Measurements from ENCODE around the gene UGT2B17.
"Not testable (repeated sequence)": the region's sequence is repeated elsewhere in the genome, so short reads cannot be mapped to it uniquely, and the experiment has no call there.

DNA sequence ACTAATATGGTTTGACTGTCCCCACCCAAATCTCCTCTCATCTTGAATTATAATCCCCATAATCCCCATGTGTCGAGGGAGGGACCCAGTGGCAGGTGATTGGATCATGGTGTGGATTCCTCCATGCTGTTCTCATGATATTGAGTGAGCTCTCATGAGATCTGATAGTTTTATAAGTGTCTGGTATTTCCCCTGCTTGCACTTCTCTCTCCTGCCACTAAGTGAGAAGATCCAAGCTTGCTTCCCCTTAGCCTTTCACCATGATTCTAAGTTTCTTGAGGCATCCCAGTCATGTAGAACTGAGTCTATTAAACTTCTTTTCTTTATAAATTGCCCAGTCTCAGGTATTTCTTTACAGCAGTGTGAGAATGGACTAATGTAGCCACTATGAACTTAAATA is 9.8 kb downstream of the UGT2B17 start:
- TF ChIP-seq NFE2L2 (IDR thresholded peaks at IDR 0.05; ENCODE audit: low read depth, low read length); MAZ (IDR thresholded peaks at IDR 0.05; ENCODE audit: borderline replicate concordance, low read depth, low read length); RFX5 (IDR thresholded peaks at IDR 0.05; ENCODE audit: low read depth, low read length); RAD21 (IDR thresholded peaks at IDR 0.05; ENCODE audit: low read length); CHD1 (IDR thresholded peaks at IDR 0.05; ENCODE audit: low read depth, low read length); POLR2A (IDR thresholded peaks at IDR 0.05; ENCODE audit: low read depth, low read length); MXI1 (IDR thresholded peaks at IDR 0.05; ENCODE audit: borderline replicate concordance, low read depth, low read length); SMC3 (IDR thresholded peaks at IDR 0.05; ENCODE audit: low read depth, low read length); CEBPB (IDR thresholded peaks at IDR 0.05; ENCODE audit: low read depth, low read length); RCOR1 (IDR thresholded peaks at IDR 0.05; ENCODE audit: insufficient replicate concordance, low read length): not testable (repeated sequence)
- TF ChIP-seq, protein P1, sequence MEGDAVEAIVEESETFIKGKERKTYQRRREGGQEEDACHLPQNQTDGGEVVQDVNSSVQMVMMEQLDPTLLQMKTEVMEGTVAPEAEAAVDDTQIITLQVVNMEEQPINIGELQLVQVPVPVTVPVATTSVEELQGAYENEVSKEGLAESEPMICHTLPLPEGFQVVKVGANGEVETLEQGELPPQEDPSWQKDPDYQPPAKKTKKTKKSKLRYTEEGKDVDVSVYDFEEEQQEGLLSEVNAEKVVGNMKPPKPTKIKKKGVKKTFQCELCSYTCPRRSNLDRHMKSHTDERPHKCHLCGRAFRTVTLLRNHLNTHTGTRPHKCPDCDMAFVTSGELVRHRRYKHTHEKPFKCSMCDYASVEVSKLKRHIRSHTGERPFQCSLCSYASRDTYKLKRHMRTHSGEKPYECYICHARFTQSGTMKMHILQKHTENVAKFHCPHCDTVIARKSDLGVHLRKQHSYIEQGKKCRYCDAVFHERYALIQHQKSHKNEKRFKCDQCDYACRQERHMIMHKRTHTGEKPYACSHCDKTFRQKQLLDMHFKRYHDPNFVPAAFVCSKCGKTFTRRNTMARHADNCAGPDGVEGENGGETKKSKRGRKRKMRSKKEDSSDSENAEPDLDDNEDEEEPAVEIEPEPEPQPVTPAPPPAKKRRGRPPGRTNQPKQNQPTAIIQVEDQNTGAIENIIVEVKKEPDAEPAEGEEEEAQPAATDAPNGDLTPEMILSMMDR (conservative IDR thresholded peaks at IDR 0.05; ENCODE audit: low read depth, low read length) = not testable (repeated sequence)
- TF ChIP-seq, protein P2, sequence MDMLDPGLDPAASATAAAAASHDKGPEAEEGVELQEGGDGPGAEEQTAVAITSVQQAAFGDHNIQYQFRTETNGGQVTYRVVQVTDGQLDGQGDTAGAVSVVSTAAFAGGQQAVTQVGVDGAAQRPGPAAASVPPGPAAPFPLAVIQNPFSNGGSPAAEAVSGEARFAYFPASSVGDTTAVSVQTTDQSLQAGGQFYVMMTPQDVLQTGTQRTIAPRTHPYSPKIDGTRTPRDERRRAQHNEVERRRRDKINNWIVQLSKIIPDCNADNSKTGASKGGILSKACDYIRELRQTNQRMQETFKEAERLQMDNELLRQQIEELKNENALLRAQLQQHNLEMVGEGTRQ (IDR thresholded peaks at IDR 0.05; ENCODE audit: low read depth, low read length) = not testable (repeated sequence)
- TF ChIP-seq, protein P3, sequence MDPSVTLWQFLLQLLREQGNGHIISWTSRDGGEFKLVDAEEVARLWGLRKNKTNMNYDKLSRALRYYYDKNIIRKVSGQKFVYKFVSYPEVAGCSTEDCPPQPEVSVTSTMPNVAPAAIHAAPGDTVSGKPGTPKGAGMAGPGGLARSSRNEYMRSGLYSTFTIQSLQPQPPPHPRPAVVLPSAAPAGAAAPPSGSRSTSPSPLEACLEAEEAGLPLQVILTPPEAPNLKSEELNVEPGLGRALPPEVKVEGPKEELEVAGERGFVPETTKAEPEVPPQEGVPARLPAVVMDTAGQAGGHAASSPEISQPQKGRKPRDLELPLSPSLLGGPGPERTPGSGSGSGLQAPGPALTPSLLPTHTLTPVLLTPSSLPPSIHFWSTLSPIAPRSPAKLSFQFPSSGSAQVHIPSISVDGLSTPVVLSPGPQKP (IDR thresholded peaks at IDR 0.05; ENCODE audit: borderline replicate concordance, low read depth, low read length) = not testable (repeated sequence)
